GF-D8 (cell line): ENCODE data around the gene NUP153.
"Not testable (repeated sequence)": the region's sequence is repeated elsewhere in the genome, so short reads cannot be mapped to it uniquely, and the experiment has no call there.

Source experiments
- DNase-seq: peaks from one replicate; lab custom pipeline; 2025; lab: John Stamatoyannopoulos, UW

The NUP153 gene

DNA sequence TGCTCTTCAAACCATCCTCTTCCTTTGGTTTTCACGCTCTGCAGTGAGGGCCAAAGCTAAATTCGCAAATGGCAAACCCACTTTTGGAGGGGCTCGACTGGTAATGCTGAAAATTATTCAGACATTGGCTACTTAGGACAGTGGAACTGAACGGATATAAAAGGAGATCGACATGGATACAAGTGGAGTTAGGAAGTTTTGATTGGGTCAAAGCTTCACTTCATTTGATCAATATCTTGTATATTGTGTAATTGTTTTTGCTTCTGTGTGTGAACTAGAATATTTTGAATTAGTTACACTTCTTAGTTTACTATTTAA is 105.4 kb downstream of the NUP153 start:
- DNase-seq = no peak

GRCh38 chr6:17600527-17601385 is 106.0 kb downstream of the NUP153 start:
- peak; percentile 25 for DNase-seq

DNA sequence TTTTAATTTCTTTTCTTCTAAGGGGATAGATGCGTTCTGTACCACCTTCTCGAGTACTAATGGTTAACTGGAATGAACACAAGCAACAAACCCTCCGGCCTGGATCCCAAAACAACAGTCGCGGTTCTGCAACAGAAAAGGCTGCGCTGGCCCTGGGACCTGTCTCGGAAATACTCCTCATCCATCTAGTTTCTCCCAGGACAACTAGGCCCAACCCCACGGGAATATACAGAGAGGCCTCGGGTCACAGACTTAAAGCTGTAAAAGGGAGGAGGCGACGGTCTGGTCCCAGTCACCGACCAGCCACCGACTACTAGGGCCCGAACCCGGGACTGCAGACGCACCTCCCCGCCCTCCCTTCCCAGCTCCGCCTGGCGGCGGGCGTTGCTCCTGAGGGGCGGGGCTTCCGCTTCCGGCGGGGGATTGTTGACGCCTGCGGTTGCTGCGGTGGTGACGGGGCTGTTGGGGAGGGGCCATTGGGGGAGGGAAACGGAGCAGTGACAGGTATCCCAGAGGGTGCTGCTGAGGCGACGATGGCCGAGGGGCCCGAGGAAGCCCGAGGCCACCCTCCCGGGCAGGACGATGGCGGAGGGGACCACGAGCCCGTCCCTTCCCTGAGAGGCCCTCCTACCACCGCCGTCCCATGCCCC is 106.7 kb downstream of the NUP153 start, which contains the start of gene FAM8A1:
Gene FAM8A1, plus strand, starts transcription at position 426 of the 650 bp plus-strand sequence. Its CDS starts 108 bp downstream, at position 534.
- peak; percentile 72 for DNase-seq

DNA sequence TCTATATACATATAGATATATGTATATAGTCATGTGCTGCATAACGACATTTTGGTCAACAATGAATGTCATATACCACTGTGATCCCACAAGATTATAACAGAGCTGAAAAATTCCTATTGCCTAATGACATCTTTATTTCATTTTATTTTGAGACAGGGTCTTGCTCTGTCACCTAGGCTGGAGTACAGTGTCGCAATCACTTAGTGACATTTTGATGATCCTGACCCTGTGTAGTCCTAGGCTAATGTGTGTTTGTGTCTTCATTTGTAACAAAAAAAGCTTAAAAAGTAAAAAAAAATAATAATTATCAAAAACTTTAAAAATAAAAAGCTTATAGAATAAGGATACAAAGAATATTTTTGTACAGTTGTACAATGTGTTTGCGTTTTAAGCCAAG is 110.6 kb downstream of the NUP153 start:
- DNase-seq = no peak

- DNase-seq = no peak
Measured at GRCh38 chr6:17593246-17593645, 113.5 kb downstream of the NUP153 start.

GRCh38 chr6:17591287-17591686 is 115.4 kb downstream of the NUP153 start:
- peak; percentile 20 for DNase-seq

GRCh38 chr6:17589406-17590096 is 117.2 kb downstream of the NUP153 start:
- DNase-seq = no peak

GRCh38 chr6:17588011-17588410 is 118.7 kb downstream of the NUP153 start:
- DNase-seq = no peak

- not testable (repeated sequence) for DNase-seq
Measured at GRCh38 chr6:17586623-17587022, 120.1 kb downstream of the NUP153 start.

GRCh38 chr6:17585766-17586490 is 120.8 kb downstream of the NUP153 start:
- peak; percentile 23 for DNase-seq

DNA sequence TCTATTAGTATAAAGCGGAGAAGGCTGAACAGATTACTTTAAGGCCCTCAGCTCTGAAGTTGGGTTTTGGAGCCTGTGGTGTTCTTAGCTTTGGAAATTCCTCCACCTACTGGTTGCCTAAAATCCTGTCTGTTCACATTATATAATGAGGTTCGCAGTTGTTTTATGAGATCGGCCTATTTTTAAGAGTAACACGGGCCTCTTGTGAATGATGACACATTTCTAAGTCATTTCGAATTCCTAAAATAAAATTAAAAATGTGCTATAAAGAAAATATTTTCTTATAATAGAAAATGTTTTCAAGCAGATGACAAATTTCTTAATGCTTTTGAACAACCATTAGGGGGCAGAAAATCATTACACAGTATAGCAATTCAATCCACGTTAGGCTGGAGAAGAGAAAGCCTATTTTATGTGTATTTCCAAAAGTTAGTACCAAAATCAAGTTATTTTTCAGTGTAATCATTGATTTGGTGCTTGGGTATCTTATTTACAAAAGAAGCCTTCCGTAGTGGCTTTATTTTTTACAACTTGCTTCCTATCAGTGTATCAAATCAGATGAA is 122.4 kb downstream of the NUP153 start:
- DNase-seq = peak; percentile 34

DNA sequence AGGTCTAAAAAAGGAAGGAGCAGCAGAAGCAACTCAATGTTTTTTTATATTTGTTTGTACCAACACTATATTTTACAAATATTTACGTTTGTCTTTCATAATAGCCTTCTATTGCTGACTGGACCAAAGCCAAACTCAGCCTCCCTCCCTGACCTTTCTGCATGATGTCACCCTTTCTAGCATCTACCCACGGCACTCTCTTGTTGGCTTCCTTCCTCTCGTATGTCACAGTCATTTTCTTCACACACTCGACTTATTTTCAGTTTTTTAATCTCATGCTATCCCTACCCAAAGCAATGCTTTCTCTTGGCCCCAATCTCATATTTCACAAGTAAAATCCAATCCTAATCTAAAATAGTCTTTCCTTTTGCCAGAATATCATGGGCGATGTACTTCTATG is 122.9 kb downstream of the NUP153 start:
- DNase-seq = no peak

DNA sequence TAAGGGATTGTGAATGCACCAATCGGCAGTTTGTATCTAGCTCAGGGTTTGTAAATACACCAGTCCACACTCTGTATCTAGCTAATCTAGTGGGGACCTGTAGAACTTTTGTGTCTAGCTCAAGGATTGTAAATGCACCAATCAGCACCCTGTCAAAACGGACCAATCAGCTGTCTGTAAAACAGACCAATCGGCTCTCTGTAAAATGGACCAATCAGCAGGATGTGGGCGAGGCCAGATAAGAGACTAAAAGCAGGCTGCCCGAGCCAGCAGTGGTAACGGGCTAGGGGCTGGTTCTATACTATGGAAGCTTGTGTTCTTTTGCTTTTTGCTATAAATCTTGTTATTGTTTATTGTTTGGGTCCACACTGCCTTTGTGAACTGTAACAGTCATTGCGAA is 125.4 kb downstream of the NUP153 start:
- DNase-seq = not testable (repeated sequence)

GRCh38 chr6:17580518-17581048 is 126.1 kb downstream of the NUP153 start:
- no peak for DNase-seq

GRCh38 chr6:17577059-17577458 is 129.7 kb downstream of the NUP153 start:
- no peak for DNase-seq

GRCh38 chr6:17574866-17575560 is 131.7 kb downstream of the NUP153 start:
- no peak for DNase-seq

GRCh38 chr6:17565399-17565798 is 141.3 kb downstream of the NUP153 start:
- no peak for DNase-seq
